Esophagus muscularis mucosa (tissue), 4 donors: ENCODE results near the gene SIDT2. TPM values are rescaled to one million over a fixed set of nuclear protein-coding genes. Genes with fewer than 3 reads are reported as not detected.

Source experiments
- DNase-seq: peaks from one replicate; pipeline ENCODE4 v3.0.0-alpha.2; 2017; ENCODE audit errors: extremely low spot score
- H3K27ac ChIP-seq, 4 donors: fragments of 200-600 bp; sonication (generic); replicated peaks in 1 of 4; 1 replicate in 3 of 4; 2 replicates in 1 of 4; pipeline ENCODE4 v1.5.1; 2016 to 2019; ENCODE audit warnings: mild to moderate bottlenecking in 1 of 4
- H3K27me3 ChIP-seq, 4 donors: fragments of 200-600 bp; sonication (generic); one replicate each; pipeline versions ENCODE4 v1.5.1 to v1.6.0; 2016 to 2019
- H3K36me3 ChIP-seq, 4 donors: fragments of 200-600 bp; sonication (generic); one replicate each; pipeline ENCODE4 v1.5.1; 2016 to 2019
- H3K4me1 ChIP-seq, 4 donors: fragments of 200-600 bp; sonication (generic); one replicate each; pipeline ENCODE4 v1.5.1; 2016 to 2019
- H3K4me3 ChIP-seq, 4 donors: fragments of 200-600 bp; sonication (generic); 1 replicate in 2 of 4; 2 replicates in 2 of 4; pipeline ENCODE4 v1.5.1; 2016 to 2019; ENCODE audit warnings: mild to moderate bottlenecking in 4 of 4, moderate library complexity in 1 of 4
- H3K9me3 ChIP-seq, 4 donors: fragments of 200-600 bp; sonication (generic); 1 replicate in 3 of 4; 2 replicates in 1 of 4; pipeline ENCODE4 v1.5.1; 2016 to 2019
- EP300 ChIP-seq: sonication (generic); formaldehyde crosslinking; IDR thresholded peaks from one replicate; pipeline ENCODE4 v1.6.1; 2017; ENCODE audit warnings: antibody characterized with exemption
- POLR2A ChIP-seq: fragments of 450-650 bp; IDR thresholded peaks from one replicate; pipeline ENCODE4 v1.6.1; 2017; ENCODE audit warnings: antibody characterized with exemption, moderate library complexity, mild to moderate bottlenecking, low read depth
- POLR2AphosphoS5 ChIP-seq, 2 donors: sonication (generic); formaldehyde crosslinking; IDR thresholded peaks; one replicate each; pipeline ENCODE4 v1.6.1; 2017; ENCODE audit warnings: antibody characterized with exemption in 2 of 2
- WGBS: methylation state at CpG from one replicate; pipeline ENCODE4 v1.1.5; 2018; 5-methylcytosine and 5-hydroxymethylcytosine counted together
- intact Hi-C: fragments of 100-400 bp; cut with DNase I; formaldehyde crosslinking; loops from one replicate; pipeline ENCODE4 v1.15.1; 2023
- total RNA-seq, 4 donors: library from RNA; depleted of rRNA; stranded (reverse); fragments of >200 nt; gene quantifications; one replicate each; pipeline versions ENCODE4 v1.1.0 to v1.2.1, GENCODE V29; 2016
- TF ChIP-seq, protein P1 (sequence below), 3 experiments: fragments of 200-600 bp in 2 of 3; fragments of 450-650 bp in 1 of 3; sonication (generic) in 2 of 3; IDR thresholded peaks; one replicate each; pipeline ENCODE4 v1.5.1; 2017 to 2019; ENCODE audit warnings: antibody characterized with exemption in 3 of 3, mild to moderate bottlenecking in 2 of 3, moderate library complexity in 1 of 3

SIDT2 gene
- total RNA-seq, 4 donors from 2014 or later, result 26.5 to 34.1 (median 29.3) TPM

DNA sequence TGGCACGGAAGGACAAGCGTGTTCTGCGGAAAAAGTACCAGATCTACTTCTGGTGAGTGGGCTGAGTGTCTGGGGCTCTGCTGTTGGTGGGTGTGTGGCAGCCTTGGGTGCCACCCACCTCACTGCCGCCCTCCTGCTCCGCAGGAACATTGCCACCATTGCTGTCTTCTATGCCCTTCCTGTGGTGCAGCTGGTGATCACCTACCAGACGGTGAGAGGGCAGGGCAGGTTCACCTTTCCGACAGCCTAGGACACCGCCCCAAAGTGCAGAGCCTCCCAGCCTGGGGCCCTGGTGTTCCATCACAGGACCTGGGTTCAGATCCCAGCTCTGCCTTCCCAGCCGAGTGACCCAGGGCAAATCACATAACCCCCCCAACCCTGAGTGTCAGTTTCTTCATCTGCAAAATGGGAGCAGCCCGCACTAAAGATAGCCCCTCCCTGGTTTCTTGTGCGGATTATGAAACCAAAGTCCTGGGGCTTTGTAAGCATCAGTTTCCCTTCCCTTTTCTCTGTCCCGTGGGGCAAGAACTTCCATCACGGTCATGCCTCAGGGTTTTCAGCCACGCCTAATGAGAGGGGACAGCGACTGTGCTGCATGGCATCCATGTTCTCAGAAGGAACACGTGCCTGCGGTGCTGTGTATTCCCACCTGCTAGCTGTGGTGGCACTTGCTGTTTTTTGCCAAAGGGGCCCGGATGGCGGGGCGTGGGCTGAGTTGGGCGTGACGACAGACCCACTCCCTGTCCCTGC lies 10.8 kb downstream of the SIDT2 start:
- TF ChIP-seq POLR2A, result no peak
- TF ChIP-seq, protein P1, sequence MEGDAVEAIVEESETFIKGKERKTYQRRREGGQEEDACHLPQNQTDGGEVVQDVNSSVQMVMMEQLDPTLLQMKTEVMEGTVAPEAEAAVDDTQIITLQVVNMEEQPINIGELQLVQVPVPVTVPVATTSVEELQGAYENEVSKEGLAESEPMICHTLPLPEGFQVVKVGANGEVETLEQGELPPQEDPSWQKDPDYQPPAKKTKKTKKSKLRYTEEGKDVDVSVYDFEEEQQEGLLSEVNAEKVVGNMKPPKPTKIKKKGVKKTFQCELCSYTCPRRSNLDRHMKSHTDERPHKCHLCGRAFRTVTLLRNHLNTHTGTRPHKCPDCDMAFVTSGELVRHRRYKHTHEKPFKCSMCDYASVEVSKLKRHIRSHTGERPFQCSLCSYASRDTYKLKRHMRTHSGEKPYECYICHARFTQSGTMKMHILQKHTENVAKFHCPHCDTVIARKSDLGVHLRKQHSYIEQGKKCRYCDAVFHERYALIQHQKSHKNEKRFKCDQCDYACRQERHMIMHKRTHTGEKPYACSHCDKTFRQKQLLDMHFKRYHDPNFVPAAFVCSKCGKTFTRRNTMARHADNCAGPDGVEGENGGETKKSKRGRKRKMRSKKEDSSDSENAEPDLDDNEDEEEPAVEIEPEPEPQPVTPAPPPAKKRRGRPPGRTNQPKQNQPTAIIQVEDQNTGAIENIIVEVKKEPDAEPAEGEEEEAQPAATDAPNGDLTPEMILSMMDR (IDR thresholded peaks at IDR 0.05), result no peak
- TF ChIP-seq EP300, result no peak
- no peak for TF ChIP-seq POLR2AphosphoS5 (IDR thresholded peaks at IDR 0.05)
- no peaks in the 10 kb centered on the region for H3K27me3 ChIP-seq
- H3K9me3 ChIP-seq, result no peaks in the 10 kb centered on the region
- DNase-seq, result no peak
- H3K4me3 ChIP-seq, result no peak overlapping the region
- intact Hi-C loops, result no loop called here
- H3K27ac ChIP-seq, result peak overlapping the region in 1 of 4 donors; percentile 18
- H3K4me1 ChIP-seq, result peaks cover 0 to 15% (median 8%) of the 10 kb centered on the region in 4 donors
- WGBS, result 89% methylated on average over 21 of the region's 22 CpGs
- peaks cover 55 to 97% (median 93%) of the 10 kb centered on the region in 4 donors for H3K36me3 ChIP-seq

- intact Hi-C loops, result no loop called here
- H3K4me1 ChIP-seq, result peaks cover 0 to 15% (median 8%) of the 10 kb centered on the region in 4 donors
- DNase-seq, result no peak
- no peak for TF ChIP-seq POLR2A
- TF ChIP-seq, protein P1 (IDR thresholded peaks at IDR 0.05), result no peak
- TF ChIP-seq EP300, result no peak
- no peak for TF ChIP-seq POLR2AphosphoS5 (IDR thresholded peaks at IDR 0.05)
- peak overlapping the region in 1 of 4 donors; percentile 18 for H3K27ac ChIP-seq
- H3K27me3 ChIP-seq, result no peaks in the 10 kb centered on the region
- H3K9me3 ChIP-seq, result no peaks in the 10 kb centered on the region
- WGBS, result 69% methylated on average over 5 of the region's 8 CpGs
- H3K4me3 ChIP-seq, result no peak overlapping the region
- H3K36me3 ChIP-seq, result peaks cover 55 to 95% (median 90%) of the 10 kb centered on the region in 4 donors
Observed at GRCh38 chr11:117189941-117190544, 11.5 kb downstream of the SIDT2 start.

DNA sequence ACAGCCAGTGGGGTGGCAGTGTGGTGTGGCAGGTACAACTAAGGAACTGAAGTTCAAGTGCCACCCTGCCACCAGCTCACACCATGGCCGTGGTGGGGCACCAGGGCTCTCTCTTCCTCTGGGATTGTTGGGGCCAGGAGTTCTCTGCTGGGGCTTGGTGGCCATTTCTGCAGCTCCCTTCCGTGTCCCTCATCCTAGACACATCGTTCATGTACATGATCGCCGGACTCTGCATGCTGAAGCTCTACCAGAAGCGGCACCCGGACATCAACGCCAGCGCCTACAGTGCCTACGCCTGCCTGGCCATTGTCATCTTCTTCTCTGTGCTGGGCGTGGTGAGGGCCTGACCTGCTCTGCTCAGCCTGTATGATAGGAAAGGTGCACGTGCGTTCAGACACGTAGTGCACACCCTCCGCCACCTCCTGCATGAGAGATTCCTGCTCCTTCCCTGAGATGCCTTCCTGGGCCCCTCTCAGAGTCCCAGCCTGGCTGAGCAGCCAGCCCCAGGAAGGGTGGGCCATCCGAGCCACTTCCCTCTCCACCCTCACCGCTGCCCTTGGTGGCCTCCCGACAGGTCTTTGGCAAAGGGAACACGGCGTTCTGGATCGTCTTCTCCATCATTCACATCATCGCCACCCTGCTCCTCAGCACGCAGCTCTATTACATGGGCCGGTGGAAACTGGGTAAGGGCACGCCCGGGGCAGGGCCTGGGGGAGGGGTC lies 13.3 kb downstream of the SIDT2 start:
- Histone ChIP-seq H3K4me3 (no peak overlapping the region), H3K27me3 (no peaks in the 10 kb centered on the region), H3K9me3 (no peaks in the 10 kb centered on the region), H3K4me1 (peaks cover 0 to 12% (median 6%) of the 10 kb centered on the region in 4 donors), H3K36me3 (peaks cover 59 to 95% (median 93%) of the 10 kb centered on the region in 4 donors), H3K27ac (peak overlapping the region in 1 of 4 donors; percentile 23)
- 94% methylated on average over 16 of the region's 26 CpGs for WGBS
- intact Hi-C loops, result no loop called here
- DNase-seq, result no peak
- no peak for TF ChIP-seq POLR2AphosphoS5 (IDR thresholded peaks at IDR 0.05)
- no peak for TF ChIP-seq POLR2A
- TF ChIP-seq, protein P1 (IDR thresholded peaks at IDR 0.05), result no peak
- TF ChIP-seq EP300, result no peak

DNA sequence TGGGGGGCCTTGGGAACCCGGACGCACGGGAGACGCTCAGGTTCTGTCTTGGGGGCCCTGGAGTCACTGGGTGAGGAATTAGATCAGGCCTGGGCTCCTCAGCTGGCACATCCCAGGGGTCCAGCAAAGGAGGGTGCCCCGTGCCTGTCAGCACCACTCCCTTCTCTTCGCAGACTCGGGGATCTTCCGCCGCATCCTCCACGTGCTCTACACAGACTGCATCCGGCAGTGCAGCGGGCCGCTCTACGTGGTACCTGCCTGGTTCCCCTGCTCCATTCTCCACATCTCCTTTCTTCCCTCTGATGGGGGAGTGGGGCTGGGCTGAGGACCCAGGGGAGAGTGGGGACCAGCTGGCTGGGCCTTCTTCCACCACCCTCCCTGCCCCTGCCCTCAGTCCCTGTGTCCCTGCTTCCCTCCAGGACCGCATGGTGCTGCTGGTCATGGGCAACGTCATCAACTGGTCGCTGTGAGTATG lies 13.9 kb downstream of the SIDT2 start:
- Histone ChIP-seq H3K4me1 (peaks cover 0 to 18% (median 10%) of the 10 kb centered on the region in 4 donors), H3K27ac (peak overlapping the region in 1 of 4 donors; percentile 23), H3K4me3 (no peak overlapping the region), H3K9me3 (no peaks in the 10 kb centered on the region), H3K27me3 (no peaks in the 10 kb centered on the region), H3K36me3 (peaks cover 58 to 91% (median 88%) of the 10 kb centered on the region in 4 donors)
- no peak for DNase-seq
- WGBS, result 93% methylated on average over 17 of the region's 17 CpGs
- intact Hi-C loops, result no loop called here
- TF ChIP-seq POLR2A (no peak), POLR2AphosphoS5 (IDR thresholded peaks at IDR 0.05) (no peak), EP300 (no peak)
- TF ChIP-seq, protein P1 (IDR thresholded peaks at IDR 0.05), result no peak
